H9 (cell line): ENCODE measurements around the gene KAT2B. TPM values are rescaled to one million over a fixed set of nuclear protein-coding genes. Genes with fewer than 3 reads are reported as not detected.

ENCODE experiments used
- DNase-seq: peaks from one replicate; pipeline ENCODE4 v3.0.0-alpha.2; 2017
- H2AFZ ChIP-seq: one replicate; pipeline ENCODE4 v1.6.1; 2013; ENCODE audit warnings: mild to moderate bottlenecking, low read length, control low read depth, moderate library complexity
- H2AK5ac ChIP-seq: 2 replicates; pipeline ENCODE4 v1.6.1; 2013; ENCODE audit warnings: low read length, control low read depth, mixed read lengths; ENCODE audit not compliant: insufficient read length
- H2BK120ac ChIP-seq: one replicate; pipeline ENCODE4 v1.6.1; 2013; ENCODE audit warnings: low read depth, mild to moderate bottlenecking, low read length, control low read depth, inconsistent platforms; ENCODE audit not compliant: poor library complexity, severe bottlenecking
- H2BK12ac ChIP-seq: 2 replicates; pipeline ENCODE4 v1.6.1; 2013; ENCODE audit warnings: low read length, control low read depth, mixed read lengths, low read depth; ENCODE audit not compliant: insufficient read length
- H2BK15ac ChIP-seq: 2 replicates; pipeline ENCODE4 v1.6.1; 2013; ENCODE audit warnings: low read depth, low read length, control low read depth
- H2BK20ac ChIP-seq: one replicate; pipeline ENCODE4 v1.6.1; 2013; ENCODE audit warnings: low read depth, mild to moderate bottlenecking, low read length, control low read depth, inconsistent platforms; ENCODE audit not compliant: poor library complexity, severe bottlenecking
- H2BK5ac ChIP-seq: 2 replicates; pipeline ENCODE4 v1.6.1; 2013; ENCODE audit warnings: low read length, control low read depth, mixed read lengths; ENCODE audit not compliant: insufficient read length
- H3K14ac ChIP-seq: 2 replicates; pipeline ENCODE4 v1.6.1; 2013; ENCODE audit warnings: low read length, control low read depth; ENCODE audit not compliant: insufficient read depth
- H3K18ac ChIP-seq: 2 replicates; pipeline ENCODE4 v1.6.1; 2013; ENCODE audit warnings: low read depth, mild to moderate bottlenecking, mixed read lengths, low read length, control low read depth; ENCODE audit not compliant: insufficient read length
- H3K23ac ChIP-seq: 2 replicates; pipeline ENCODE4 v1.6.1; 2013; ENCODE audit warnings: low read length, control low read depth, mixed read lengths, low read depth; ENCODE audit not compliant: insufficient read length
- H3K23me2 ChIP-seq: 2 replicates; pipeline ENCODE4 v1.6.1; 2013; ENCODE audit warnings: low read depth, mild to moderate bottlenecking, mixed read lengths, low read length, control low read depth; ENCODE audit not compliant: insufficient read length, poor library complexity, severe bottlenecking
- H3K27ac ChIP-seq: 2 replicates; pipeline ENCODE4 v1.5.1; 2013; ENCODE audit warnings: low read length, control low read depth, mixed read lengths, low read depth; ENCODE audit not compliant: insufficient read length
- H3K27me3 ChIP-seq: 2 replicates; pipeline ENCODE4 v1.6.1; 2013; ENCODE audit warnings: low read length, control low read depth, inconsistent platforms; ENCODE audit not compliant: insufficient read depth
- H3K4ac ChIP-seq: 2 replicates; pipeline ENCODE4 v1.6.1; 2013; ENCODE audit warnings: low read depth, mild to moderate bottlenecking, control low read depth, inconsistent platforms, low read length, moderate library complexity
- H3K4me1 ChIP-seq: 2 replicates; pipeline ENCODE4 v1.6.1; 2013; ENCODE audit warnings: low read length, control low read depth, inconsistent platforms; ENCODE audit not compliant: insufficient read depth
- H3K4me2 ChIP-seq: 2 replicates; pipeline ENCODE4 v1.6.1; 2013; ENCODE audit warnings: low read length, control low read depth, mixed read lengths; ENCODE audit not compliant: insufficient read length, insufficient read depth
- H3K56ac ChIP-seq: 2 replicates; pipeline ENCODE4 v1.6.1; 2013; ENCODE audit warnings: low read depth, mild to moderate bottlenecking, mixed read lengths, low read length, control low read depth; ENCODE audit not compliant: insufficient read length
- H3K79me1 ChIP-seq: 2 replicates; pipeline ENCODE4 v1.6.1; 2013; ENCODE audit warnings: low read depth, mild to moderate bottlenecking, moderate library complexity, low read length, control low read depth, inconsistent platforms; ENCODE audit not compliant: insufficient read depth, poor library complexity, severe bottlenecking
- H3K79me2 ChIP-seq: 2 replicates; pipeline ENCODE4 v1.6.1; 2013; ENCODE audit warnings: low read length, control low read depth, inconsistent platforms; ENCODE audit not compliant: insufficient read depth
- H3K9ac ChIP-seq: 2 replicates; pipeline ENCODE4 v1.6.1; 2013; ENCODE audit warnings: low read length, control low read depth, mixed read lengths; ENCODE audit not compliant: insufficient read length; ENCODE audit errors: extremely low read depth
- H3K9me3 ChIP-seq: one replicate; pipeline ENCODE4 v1.6.1; 2013; ENCODE audit warnings: low read depth, low read length, inconsistent platforms; ENCODE audit not compliant: control insufficient read depth
- H3T11ph ChIP-seq: one replicate; pipeline ENCODE4 v1.6.1; 2013; ENCODE audit warnings: mild to moderate bottlenecking, low read length, control low read depth, inconsistent platforms
- H4K20me1 ChIP-seq: one replicate; pipeline ENCODE4 v1.6.1; 2013; ENCODE audit not compliant: control insufficient read depth, insufficient read length, insufficient read depth
- H4K5ac ChIP-seq: 2 replicates; pipeline ENCODE4 v1.6.1; 2013; ENCODE audit warnings: low read depth, mild to moderate bottlenecking, mixed read lengths, low read length, control low read depth; ENCODE audit not compliant: insufficient read length
- H4K8ac ChIP-seq: replicated peaks from 2 replicates; pipeline ENCODE4 v1.6.1; 2013; ENCODE audit warnings: low read length, control low read depth, mixed read lengths, low read depth; ENCODE audit not compliant: insufficient read length
- H4K91ac ChIP-seq: 2 replicates; pipeline ENCODE4 v1.6.1; 2013; ENCODE audit warnings: low read depth, mild to moderate bottlenecking, moderate library complexity, mixed read lengths, low read length, control low read depth; ENCODE audit not compliant: insufficient read length
- H3K27ac Mint-ChIP-seq, 3 experiments: 2 replicates in 2 of 3; 3 replicates in 1 of 3; pipeline ENCODE4 v1.8.0; 2020 to 2021; ENCODE audit warnings: mixed read lengths in 3 of 3, mild to moderate bottlenecking in 1 of 3, moderate library complexity in 1 of 3
- H3K27me3 Mint-ChIP-seq: 2 replicates; pipeline ENCODE4 v1.8.0; 2021; ENCODE audit warnings: low read depth, mild to moderate bottlenecking, moderate library complexity, mixed read lengths
- H3K36me3 Mint-ChIP-seq, 3 experiments: 2 replicates in 2 of 3; 3 replicates in 1 of 3; pipeline ENCODE4 v1.8.0; 2020 to 2021; ENCODE audit warnings: low read depth in 3 of 3, mixed read lengths in 3 of 3; ENCODE audit not compliant: insufficient read depth in 1 of 3
- H3K4me1 Mint-ChIP-seq, 2 experiments: 2 replicates each; pipeline ENCODE4 v1.8.0; 2020; ENCODE audit warnings: mixed read lengths in 2 of 2
- H3K4me3 Mint-ChIP-seq, 2 experiments: 2 replicates in 1 of 2; 3 replicates in 1 of 2; pipeline ENCODE4 v1.8.0; 2020 to 2021; ENCODE audit warnings: mild to moderate bottlenecking in 2 of 2, mixed read lengths in 2 of 2, moderate library complexity in 1 of 2
- H3K9me3 Mint-ChIP-seq, 2 experiments: 2 replicates in 1 of 2; 3 replicates in 1 of 2; pipeline ENCODE4 v1.8.0; 2020; ENCODE audit warnings: mild to moderate bottlenecking in 2 of 2, mixed read lengths in 2 of 2, moderate library complexity in 1 of 2
- WGBS: extraction: QIAGEN DNeasy Blood & Tissue Kit; methylation state at CpG from one replicate; pipeline ENCODE4 v1.1.7; 2013; ENCODE audit warnings: missing lambda C conversion rate, low lambda C conversion rate, mixed read lengths; ENCODE audit not compliant: insufficient read length; ENCODE audit errors: extremely low coverage; 5-methylcytosine and 5-hydroxymethylcytosine counted together
- total RNA-seq: library from RNA; stranded (reverse); gene quantifications from 2 replicates; pipeline ENCODE4 v1.2.1, GENCODE V29; 2021
- TF ChIP-seq, protein P1 (sequence below): fragments of 200-600 bp; sonication (generic); conservative IDR thresholded peaks from 3 replicates; pipeline ENCODE4 v1.8.0; 2021; ENCODE audit warnings: antibody characterized with exemption, mild to moderate bottlenecking

The KAT2B gene
- total RNA-seq, 1 experiment from 2014 or later = 6.3 TPM

DNA sequence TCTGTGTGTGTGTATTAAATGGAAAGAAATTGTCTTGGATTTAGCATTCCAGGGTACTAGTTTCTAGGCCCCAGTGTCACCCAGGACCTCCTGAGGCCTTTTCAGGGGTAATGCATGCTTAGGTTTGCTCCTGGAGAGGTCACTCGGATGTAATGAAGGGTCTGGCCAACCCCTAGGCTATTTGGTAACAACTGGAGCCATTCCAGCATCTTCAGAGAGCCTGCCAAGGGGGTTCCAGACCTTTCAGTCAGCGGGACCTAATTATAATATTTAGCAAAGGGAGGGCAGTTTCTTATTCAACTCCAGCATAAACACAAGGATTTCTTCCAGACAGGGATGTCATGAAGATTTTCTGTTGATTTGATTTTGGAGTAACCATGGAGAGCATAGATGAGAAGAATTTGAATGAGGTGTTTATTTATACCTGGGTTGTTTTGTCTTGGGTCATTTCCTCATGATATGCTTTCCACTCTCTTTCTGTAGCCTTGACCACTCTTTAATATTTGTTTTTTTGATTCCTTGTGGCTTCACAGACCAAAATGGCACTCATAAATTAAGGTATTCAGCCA lies 17.4 kb downstream of the KAT2B start:
- Histone ChIP-seq H3K23me2 (no peaks in the 10 kb centered on the region), H3K79me1 (no peaks in the 10 kb centered on the region), H3K9me3 (no peaks in the 10 kb centered on the region), H4K8ac (no peak overlapping the region), H2BK20ac (no peak overlapping the region), H3T11ph (no peak overlapping the region), H2BK12ac (no peak overlapping the region), H2AFZ (no peak overlapping the region), H3K14ac (no peak overlapping the region), H3K79me2 (no peaks in the 10 kb centered on the region), H3K4me1 (no peaks in the 10 kb centered on the region; the same call in 1 of the 2 replicates), H4K5ac (no peak overlapping the region), H2BK120ac (no peak overlapping the region), H2BK5ac (no peak overlapping the region), H4K20me1 (no peaks in the 10 kb centered on the region), H3K23ac (no peak overlapping the region), H3K4me2 (no peak overlapping the region), H2BK15ac (no peak overlapping the region), H3K4ac (no peak overlapping the region), H3K9ac (no peak overlapping the region), H3K18ac (no peak overlapping the region), H2AK5ac (no peak overlapping the region), H3K27me3 (no peaks in the 10 kb centered on the region), H3K27ac (no peak overlapping the region), H3K56ac (no peak overlapping the region), H4K91ac (no peak overlapping the region)
- TF ChIP-seq, protein P1, sequence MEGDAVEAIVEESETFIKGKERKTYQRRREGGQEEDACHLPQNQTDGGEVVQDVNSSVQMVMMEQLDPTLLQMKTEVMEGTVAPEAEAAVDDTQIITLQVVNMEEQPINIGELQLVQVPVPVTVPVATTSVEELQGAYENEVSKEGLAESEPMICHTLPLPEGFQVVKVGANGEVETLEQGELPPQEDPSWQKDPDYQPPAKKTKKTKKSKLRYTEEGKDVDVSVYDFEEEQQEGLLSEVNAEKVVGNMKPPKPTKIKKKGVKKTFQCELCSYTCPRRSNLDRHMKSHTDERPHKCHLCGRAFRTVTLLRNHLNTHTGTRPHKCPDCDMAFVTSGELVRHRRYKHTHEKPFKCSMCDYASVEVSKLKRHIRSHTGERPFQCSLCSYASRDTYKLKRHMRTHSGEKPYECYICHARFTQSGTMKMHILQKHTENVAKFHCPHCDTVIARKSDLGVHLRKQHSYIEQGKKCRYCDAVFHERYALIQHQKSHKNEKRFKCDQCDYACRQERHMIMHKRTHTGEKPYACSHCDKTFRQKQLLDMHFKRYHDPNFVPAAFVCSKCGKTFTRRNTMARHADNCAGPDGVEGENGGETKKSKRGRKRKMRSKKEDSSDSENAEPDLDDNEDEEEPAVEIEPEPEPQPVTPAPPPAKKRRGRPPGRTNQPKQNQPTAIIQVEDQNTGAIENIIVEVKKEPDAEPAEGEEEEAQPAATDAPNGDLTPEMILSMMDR = no peak
- no peak overlapping the region for H3K4me3 Mint-ChIP-seq
- no peak overlapping the region for H3K27ac Mint-ChIP-seq
- H3K4me1 Mint-ChIP-seq = no peaks in the 10 kb centered on the region
- H3K27me3 Mint-ChIP-seq = no peaks in the 10 kb centered on the region
- WGBS = no CpG with 5 or more reads among the region's 2 CpGs
- H3K9me3 Mint-ChIP-seq = no peaks in the 10 kb centered on the region
- H3K36me3 Mint-ChIP-seq = peaks cover 0 to 4% (median 0%) of the 10 kb centered on the region in 3 experiments; a peak in 1 of 7 replicates
- no peak for DNase-seq
